HUES64 (cell line): ENCODE results near the gene MOK. TPM values are rescaled to one million over a fixed set of nuclear protein-coding genes. Genes with fewer than 3 reads are reported as not detected.
"Not testable (repeated sequence)": the region's sequence is repeated elsewhere in the genome, so short reads cannot be mapped to it uniquely, and the experiment has no call there.

Experiments
- H3K27ac ChIP-seq: 2 replicates; pipeline ENCODE4 v1.7.0; 2013; ENCODE audit warnings: low read depth, low read length, inconsistent platforms
- H3K27me3 ChIP-seq: 2 replicates; pipeline ENCODE4 v1.6.1; 2013; ENCODE audit warnings: mild to moderate bottlenecking, low read length; ENCODE audit not compliant: insufficient read depth
- H3K36me3 ChIP-seq: 2 replicates; pipeline ENCODE4 v1.6.1; 2013; ENCODE audit warnings: mild to moderate bottlenecking, low read length; ENCODE audit not compliant: insufficient read depth
- H3K4me1 ChIP-seq: 2 replicates; pipeline ENCODE4 v1.6.1; 2013; ENCODE audit warnings: mild to moderate bottlenecking, low read length, moderate library complexity; ENCODE audit not compliant: insufficient read depth
- H3K4me3 ChIP-seq: 2 replicates; pipeline ENCODE4 v1.5.1; 2013; ENCODE audit warnings: mild to moderate bottlenecking, low read length, moderate library complexity
- H3K9ac ChIP-seq: 2 replicates; pipeline ENCODE4 v1.6.1; 2013; ENCODE audit warnings: mild to moderate bottlenecking, low read depth, low read length
- H3K9me3 ChIP-seq: 2 replicates; pipeline ENCODE4 v1.6.1; 2013; ENCODE audit warnings: low read depth, low read length; ENCODE audit not compliant: insufficient read depth
- WGBS: fragments of 150-250, 120-280 bp; methylation state at CpG from one replicate; pipeline ENCODE4 v1.1.7; 2013; ENCODE audit warnings: missing lambda C conversion rate; 5-methylcytosine and 5-hydroxymethylcytosine counted together
- polyA plus RNA-seq, 2 experiments: library from polyadenylated mRNA; stranded (reverse); fragments of 50-300 nt; gene quantifications; one replicate each; pipeline ENCODE4 v1.2.3, GENCODE V29; 2013

The MOK gene
- polyA plus RNA-seq (2013, experiment 1 of 2) = 3.4 TPM
- 3.3 TPM for polyA plus RNA-seq (2013, experiment 2 of 2)

- Histone ChIP-seq H3K4me1 (peaks cover 4% of the 10 kb centered on the region; the same call in 1 of the 2 replicates), H3K27me3 (no peaks in the 10 kb centered on the region), H3K36me3 (no peaks in the 10 kb centered on the region), H3K9me3 (no peaks in the 10 kb centered on the region), H3K4me3 (peak within 1 kb of the TSS; percentile 68), H3K27ac (no peak within 1 kb of the TSS), H3K9ac (peak within 1 kb of the TSS; percentile 40)
- WGBS = 3% methylated on average over 53 of the region's 53 CpGs
Observed at GRCh38 chr14:102304611-102305506, at the start of gene MOK. TSS of gene MOK (minus strand) at chr14:102305164. CDS start at chr14:102304968, 196 bp downstream.

DNA sequence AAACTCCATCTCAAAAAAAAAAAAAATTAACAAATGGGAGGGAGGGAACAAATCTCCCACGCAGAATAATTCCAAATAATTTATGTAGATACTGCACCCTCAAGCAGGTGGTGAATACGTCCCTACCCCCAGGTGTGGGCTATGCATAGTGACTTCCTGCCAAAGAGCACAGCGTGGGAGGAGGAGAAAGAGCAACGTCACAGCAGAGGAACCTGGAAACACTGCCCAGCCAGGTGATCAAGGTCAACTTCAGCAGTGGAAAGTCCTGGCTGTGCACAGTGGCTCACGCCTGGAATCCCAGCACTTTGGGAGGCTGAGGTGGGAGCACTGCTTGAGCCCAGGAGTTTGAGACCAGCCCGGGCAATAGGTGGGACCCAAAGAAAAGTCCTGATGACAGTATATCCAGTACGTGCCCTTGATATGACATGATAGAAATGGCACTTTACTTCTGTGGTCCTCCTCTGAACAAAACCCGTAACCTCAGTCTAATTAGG is 48.2 kb upstream of the MOK start:
- 91% methylated on average over 7 of the region's 8 CpGs for WGBS

DNA sequence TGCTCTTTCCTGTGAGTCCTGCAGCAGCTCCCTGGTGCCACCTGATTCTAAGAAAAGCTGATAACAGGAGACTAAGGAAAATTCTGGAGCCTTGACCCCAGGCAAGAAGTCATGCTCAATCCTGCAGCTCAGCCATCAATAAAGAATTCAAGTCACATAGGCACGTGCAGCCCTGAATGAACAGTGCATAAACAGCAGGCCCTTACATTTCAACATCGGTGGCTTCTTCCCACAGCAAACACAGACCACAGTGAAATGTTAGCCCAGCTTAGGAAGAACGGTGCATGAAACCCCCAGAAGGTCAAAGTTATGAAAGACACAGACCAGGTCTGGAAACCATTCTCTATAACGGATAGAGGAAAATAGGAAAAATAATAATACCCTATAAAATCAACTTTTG is 47.2 kb upstream of the MOK start:
- WGBS = 96% methylated on average over 3 of the region's 4 CpGs
- H3K36me3 ChIP-seq = peaks cover 72% of the 10 kb centered on the region

More for the DNA sequence above, 48.2 kb upstream of the MOK start:
- Histone ChIP-seq H3K27me3 (no peaks in the 10 kb centered on the region), H3K36me3 (peaks cover 73% of the 10 kb centered on the region), H3K27ac (no peak overlapping the region), H3K4me3 (no peak overlapping the region), H3K9ac (no peak overlapping the region), H3K9me3 (no peaks in the 10 kb centered on the region), H3K4me1 (no peaks in the 10 kb centered on the region)

DNA sequence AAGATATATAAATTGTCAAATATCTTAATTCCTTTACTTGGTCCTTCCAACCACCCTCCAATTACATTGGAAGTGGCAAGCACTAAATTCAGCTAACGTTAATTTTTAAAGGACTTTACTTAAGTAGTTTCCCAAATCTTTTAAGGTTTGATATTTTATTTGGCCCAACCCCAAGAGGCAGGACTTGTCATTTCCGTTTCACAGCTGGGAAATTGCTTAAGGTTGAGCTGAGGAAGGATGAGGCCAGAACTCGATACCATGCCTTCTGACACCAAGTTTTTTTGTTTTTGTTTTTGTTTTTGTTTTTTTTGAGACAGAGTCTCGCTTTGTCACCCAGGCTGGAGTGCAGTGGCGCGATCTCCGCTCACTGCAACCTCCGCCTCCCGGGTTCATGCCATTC is 46.6 kb upstream of the MOK start:
- H3K4me3 ChIP-seq, H3K9me3 ChIP-seq, H3K4me1 ChIP-seq, H3K27me3 ChIP-seq, H3K27ac ChIP-seq, H3K9ac ChIP-seq: not testable (repeated sequence)
- H3K36me3 ChIP-seq = peaks cover 75% of the 10 kb centered on the region
- WGBS = 93% methylated on average over 9 of the region's 9 CpGs

More for the DNA sequence above, 47.2 kb upstream of the MOK start:
- Histone ChIP-seq H3K4me3 (no peak overlapping the region), H3K9ac (no peak overlapping the region), H3K27ac (no peak overlapping the region), H3K9me3 (no peaks in the 10 kb centered on the region), H3K4me1 (no peaks in the 10 kb centered on the region), H3K27me3 (no peaks in the 10 kb centered on the region)

- Histone ChIP-seq H3K4me1 (no peaks in the 10 kb centered on the region), H3K36me3 (peaks cover 69% of the 10 kb centered on the region)
- 98% methylated on average over 10 of the region's 10 CpGs for WGBS
Observed at GRCh38 chr14:102351023-102351422, 46.1 kb upstream of the MOK start.

GRCh38 chr14:102348376-102348775 is 43.4 kb upstream of the MOK start:
- H3K27ac ChIP-seq = no peak overlapping the region
- H3K9me3 ChIP-seq = no peaks in the 10 kb centered on the region
- H3K36me3 ChIP-seq = peaks cover 66% of the 10 kb centered on the region
- whole genome bisulfite sequencing = 97% methylated on average over 16 of the region's 16 CpGs
- no peak overlapping the region for H3K9ac ChIP-seq
- no peaks in the 10 kb centered on the region for H3K27me3 ChIP-seq
- no peak overlapping the region for H3K4me3 ChIP-seq
- H3K4me1 ChIP-seq = no peaks in the 10 kb centered on the region

More at GRCh38 chr14:102351023-102351422, 46.1 kb upstream of the MOK start:
- Histone ChIP-seq H3K27ac (no peak overlapping the region), H3K9me3 (no peaks in the 10 kb centered on the region), H3K9ac (no peak overlapping the region), H3K27me3 (no peaks in the 10 kb centered on the region), H3K4me3 (no peak overlapping the region)

- no peaks in the 10 kb centered on the region for H3K4me1 ChIP-seq
- no peak overlapping the region for H3K27ac ChIP-seq
- H3K4me3 ChIP-seq = no peak overlapping the region
- WGBS = 95% methylated on average over 4 of the region's 4 CpGs
- H3K9me3 ChIP-seq = no peaks in the 10 kb centered on the region
- no peaks in the 10 kb centered on the region for H3K27me3 ChIP-seq
- no peak overlapping the region for H3K9ac ChIP-seq
- H3K36me3 ChIP-seq = peaks cover 76% of the 10 kb centered on the region
Observed at GRCh38 chr14:102346645-102347044, 41.7 kb upstream of the MOK start.

GRCh38 chr14:102345232-102345631 is 40.3 kb upstream of the MOK start:
- Histone ChIP-seq H3K27me3 (no peaks in the 10 kb centered on the region), H3K9ac (no peak overlapping the region), H3K27ac (no peak overlapping the region), H3K4me3 (no peak overlapping the region), H3K9me3 (no peaks in the 10 kb centered on the region), H3K4me1 (no peaks in the 10 kb centered on the region), H3K36me3 (peaks cover 82% of the 10 kb centered on the region)
- WGBS = 97% methylated on average over 3 of the region's 3 CpGs

- no peaks in the 10 kb centered on the region for H3K9me3 ChIP-seq
- H3K4me3 ChIP-seq = no peak overlapping the region
- H3K9ac ChIP-seq = no peak overlapping the region
- no peaks in the 10 kb centered on the region for H3K4me1 ChIP-seq
- WGBS = 93% methylated on average over 5 of the region's 5 CpGs
- no peaks in the 10 kb centered on the region for H3K27me3 ChIP-seq
- H3K36me3 ChIP-seq = peaks cover 74% of the 10 kb centered on the region
- H3K27ac ChIP-seq = no peak overlapping the region
Observed at GRCh38 chr14:102344485-102344884, 39.5 kb upstream of the MOK start.

- peaks cover 73% of the 10 kb centered on the region for H3K36me3 ChIP-seq
- H3K27ac ChIP-seq = no peak overlapping the region
- H3K27me3 ChIP-seq = no peaks in the 10 kb centered on the region
- H3K9me3 ChIP-seq = no peaks in the 10 kb centered on the region
- H3K4me1 ChIP-seq = no peaks in the 10 kb centered on the region
- 95% methylated on average over 7 of the region's 7 CpGs for WGBS
- no peak overlapping the region for H3K9ac ChIP-seq
- H3K4me3 ChIP-seq = no peak overlapping the region
Observed at GRCh38 chr14:102344084-102344483, 39.1 kb upstream of the MOK start.

DNA sequence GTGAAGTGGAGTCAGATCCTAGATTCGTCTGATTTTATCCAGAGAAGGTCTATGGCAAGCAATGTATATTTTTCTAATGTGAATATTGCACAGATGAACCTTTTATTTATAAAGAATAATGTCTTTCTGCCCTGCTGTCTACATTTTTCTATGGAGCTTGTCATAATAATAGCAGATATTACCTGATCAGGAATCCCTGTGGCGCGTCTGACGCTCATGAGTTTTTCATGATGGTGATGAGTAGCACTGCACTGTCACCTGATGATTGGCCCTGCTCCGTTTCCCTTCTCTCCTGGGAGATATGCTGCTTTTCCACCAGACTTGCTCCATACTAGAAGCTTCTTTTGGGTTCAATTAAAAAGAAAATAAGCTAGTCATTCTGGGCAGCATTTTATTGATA is 37.3 kb upstream of the MOK start:
- no peaks in the 10 kb centered on the region for H3K9me3 ChIP-seq
- H3K36me3 ChIP-seq = peaks cover 67% of the 10 kb centered on the region
- no peaks in the 10 kb centered on the region for H3K27me3 ChIP-seq
- no peak overlapping the region for H3K4me3 ChIP-seq
- no peak overlapping the region for H3K9ac ChIP-seq
- no peaks in the 10 kb centered on the region for H3K4me1 ChIP-seq
- no peak overlapping the region for H3K27ac ChIP-seq
- WGBS = 93% methylated on average over 4 of the region's 5 CpGs
